COR-L47 (cell line): ENCODE measurements around the gene PPIL6.

ENCODE experiments used
- DNase-seq: peaks from one replicate; lab custom pipeline; 2025; lab: John Stamatoyannopoulos, UW

The PPIL6 gene

DNA sequence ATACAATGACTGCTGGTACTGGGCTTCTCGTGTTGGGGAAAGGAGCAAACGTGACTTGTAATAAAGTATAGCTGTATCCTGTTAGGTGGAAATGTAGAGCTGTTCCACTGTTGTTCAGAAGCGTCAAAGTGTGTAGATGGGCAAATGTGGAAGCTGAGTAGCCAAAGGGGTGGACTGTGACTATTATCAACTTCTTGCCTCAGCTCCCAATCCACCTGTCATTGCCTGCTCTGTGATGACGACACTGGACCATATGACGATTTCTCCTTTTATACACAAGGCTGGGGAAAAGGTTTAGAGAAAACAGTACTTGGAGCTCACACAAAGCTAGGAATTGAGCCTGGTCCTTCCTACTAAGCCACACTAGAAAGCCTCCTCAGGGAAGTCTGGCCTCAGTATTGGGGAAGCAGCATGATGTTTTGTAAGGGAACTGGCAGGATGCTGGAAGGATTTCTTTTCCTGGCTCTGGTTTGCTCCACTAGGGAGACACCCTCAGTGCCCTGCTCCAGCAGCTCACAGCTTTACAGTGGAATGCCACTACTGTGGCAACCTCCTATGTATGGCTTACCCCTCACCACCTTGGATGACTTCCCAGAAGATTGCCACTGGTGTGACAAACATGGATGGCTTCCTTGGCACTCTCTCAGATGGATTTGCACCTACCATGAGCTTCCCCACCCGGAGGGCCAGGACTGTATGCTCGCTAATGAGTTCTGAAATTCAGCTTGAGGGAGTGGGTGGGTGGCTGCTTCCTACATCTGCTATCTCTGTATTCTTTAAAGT, 78.1 kb downstream of the PPIL6 start:
- no peak for DNase-seq

DNA sequence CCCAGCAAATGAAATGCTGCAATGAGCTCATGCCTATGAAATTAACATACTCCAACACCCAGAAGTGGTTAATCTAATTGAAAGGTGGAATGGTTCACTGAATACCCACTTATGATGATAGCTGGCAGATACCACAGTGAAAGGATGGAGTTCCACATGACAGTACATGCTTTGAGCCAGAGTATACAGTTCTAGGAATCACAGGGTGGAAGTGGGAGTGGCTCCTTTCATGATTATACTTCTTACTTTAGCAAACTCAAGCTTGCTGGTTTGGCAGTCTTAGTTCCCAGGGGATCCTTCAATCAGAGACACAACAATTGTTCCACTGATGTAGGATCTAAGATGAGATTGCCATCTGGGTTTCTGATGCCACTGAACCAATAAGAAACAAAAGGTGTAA, 79.6 kb downstream of the PPIL6 start:
- no peak for DNase-seq

DNA sequence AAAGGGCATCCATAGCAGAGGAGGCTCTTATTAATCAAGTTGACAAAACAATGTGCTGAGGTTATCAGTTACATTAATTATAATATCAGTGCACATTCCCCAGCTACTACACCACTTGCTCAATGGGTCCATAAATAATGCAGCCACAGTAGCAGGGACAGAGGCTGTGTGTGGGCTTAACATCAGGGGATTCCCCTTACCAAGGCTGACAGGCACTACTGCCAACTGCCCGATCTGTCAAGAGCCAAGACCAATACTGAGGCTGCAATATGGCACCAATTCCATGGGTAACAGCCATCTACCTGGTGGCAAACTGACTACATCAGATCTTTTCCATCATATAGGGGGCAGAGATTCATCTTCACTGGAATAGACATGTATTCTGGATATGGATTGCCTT, 80.1 kb downstream of the PPIL6 start:
- DNase-seq: no peak

DNA sequence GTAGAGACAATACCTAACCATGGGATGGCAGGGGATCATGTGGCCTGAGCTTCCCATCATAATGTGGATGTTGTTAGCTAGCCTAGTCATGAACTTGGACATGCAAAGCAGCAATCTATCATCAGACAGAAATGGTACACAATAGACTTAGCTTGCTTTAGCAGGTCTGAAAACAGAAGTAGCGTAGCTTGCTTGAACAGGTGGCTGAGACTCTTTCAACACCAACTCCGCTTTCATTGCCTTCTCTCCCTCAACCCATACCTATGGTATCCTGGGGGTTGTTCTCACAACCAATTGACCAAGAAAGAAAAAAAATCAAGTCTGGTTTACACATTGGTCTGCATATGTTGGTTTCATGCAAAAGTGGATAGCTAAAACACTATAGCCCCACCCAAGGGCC, 81.2 kb downstream of the PPIL6 start:
- DNase-seq: no peak

DNA sequence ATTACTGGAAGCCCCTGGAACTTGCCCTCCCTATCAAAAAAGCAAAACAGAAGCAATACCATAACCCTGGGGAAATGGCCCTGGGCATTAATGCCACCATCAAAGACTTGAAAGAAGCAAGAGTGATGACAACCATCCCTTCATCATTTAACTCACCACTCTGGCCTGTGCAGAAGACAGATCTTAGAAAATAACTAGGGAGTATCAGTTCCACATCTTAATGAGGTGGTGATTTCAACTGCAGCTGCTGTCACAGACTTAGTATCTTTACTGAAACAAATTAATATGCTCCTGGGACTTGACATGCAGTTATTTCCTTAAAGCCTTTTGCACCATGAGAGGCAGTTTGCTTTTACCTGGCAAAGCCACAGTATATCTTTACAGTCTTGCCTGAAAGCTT, 82.2 kb downstream of the PPIL6 start:
- DNase-seq: no peak

DNA sequence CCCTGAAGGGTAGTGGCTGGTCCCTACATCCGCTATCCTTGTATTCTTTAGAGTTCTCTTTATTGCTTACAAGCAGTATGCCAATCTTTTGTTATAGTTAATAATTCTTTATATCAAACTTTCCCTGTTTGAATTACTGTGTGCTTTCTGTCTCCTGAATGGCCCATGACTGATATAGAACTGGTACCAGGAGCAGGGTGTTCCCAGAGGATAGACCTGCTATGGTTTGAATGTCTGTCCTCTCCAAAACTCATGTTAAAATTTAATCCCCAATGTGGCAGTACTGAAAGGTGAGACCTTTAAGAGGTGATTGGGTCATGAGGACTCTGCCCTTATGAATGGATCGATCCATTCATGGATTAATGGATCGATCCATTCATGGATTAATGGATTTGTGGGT, 84.2 kb downstream of the PPIL6 start:
- DNase-seq: no peak

DNA sequence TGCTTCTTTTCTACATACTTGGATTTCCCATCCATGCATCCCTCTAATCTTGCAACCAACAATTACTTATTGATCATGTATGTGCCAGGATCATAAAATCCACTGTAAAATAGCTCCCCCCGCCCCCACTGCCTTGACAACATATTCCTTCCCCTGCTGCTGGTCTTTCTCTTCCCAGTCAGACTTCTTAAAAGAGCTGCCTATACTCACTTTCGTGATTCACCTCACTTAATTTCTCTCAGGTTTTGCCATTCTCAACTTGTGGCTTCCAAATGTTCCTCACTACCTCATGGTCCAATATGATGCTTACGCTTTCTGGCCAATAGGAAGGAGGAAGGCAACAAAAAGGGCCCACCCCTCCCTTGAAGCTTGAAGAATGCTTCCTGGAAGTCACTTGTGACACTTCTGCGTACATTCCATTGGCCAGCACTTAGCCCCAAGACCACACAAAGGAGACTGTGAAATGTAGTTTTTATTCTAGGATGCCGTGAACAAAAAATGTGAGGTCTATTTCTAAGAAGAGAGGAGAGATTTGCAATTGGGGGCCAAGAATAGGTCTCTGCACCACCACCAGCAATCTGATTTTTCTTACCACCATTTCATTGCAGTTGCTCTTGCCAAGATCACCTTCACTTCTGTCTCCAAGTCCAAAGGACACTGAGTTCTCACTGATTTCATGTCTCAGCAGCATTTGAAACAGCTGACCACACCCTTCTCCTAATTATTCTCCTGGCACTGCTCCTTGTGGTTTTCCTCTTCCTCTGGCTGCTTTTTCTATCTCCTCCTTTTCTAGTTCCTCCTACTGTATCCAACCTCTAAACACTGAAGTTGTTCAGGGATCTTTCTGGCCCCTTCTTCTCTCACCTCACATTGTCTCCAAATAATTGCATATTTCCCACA, 88.9 kb downstream of the PPIL6 start:
- DNase-seq: no peak

DNA sequence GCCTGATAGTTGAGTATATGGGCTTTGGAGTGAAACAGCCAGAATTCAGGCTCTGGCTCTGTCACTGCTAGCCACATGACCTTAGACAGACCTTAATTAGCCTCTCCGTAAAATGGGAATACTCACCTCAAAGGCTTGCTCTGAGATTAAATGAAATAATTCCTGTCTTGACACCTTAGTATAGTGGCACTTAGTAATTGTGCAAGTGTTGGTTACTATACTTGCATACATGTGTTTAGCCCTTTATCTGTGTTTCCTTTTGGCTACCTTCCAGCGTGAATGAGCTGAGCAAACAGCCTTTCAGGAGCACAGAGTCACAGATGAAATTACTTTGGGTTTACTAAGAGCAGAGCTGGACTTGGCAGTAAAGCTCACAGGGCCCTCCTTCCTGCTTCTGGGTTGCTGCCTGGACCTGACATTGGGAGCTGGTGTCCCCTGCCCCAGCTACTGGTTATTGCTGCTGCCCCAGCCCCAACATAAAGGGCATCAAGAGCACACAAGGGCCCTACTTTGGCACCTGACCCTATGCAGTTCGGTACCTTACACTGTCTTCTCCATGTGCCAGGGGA, 90.9 kb downstream of the PPIL6 start:
- peak; percentile 21 for DNase-seq

DNA sequence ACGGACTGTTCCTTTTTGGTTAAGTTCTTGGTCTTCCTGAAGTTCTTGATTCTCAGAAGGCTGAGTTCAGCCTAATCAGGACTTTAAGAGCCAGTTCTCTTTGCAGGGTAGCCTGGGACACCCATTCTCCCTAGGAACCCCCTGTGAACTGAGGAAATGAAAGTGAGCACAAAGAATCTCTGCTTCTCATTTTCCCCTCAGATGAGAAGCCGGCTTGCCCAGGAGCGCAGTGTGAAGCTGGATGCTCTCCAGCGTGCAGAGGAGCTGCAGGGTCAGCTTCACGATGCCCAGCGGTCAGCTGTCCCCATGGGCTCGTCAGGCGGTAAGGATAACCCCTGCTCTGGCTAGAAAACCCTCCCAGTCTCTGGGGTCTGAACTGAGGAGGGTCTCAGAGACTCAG, 92.2 kb downstream of the PPIL6 start:
- no peak for DNase-seq

DNA sequence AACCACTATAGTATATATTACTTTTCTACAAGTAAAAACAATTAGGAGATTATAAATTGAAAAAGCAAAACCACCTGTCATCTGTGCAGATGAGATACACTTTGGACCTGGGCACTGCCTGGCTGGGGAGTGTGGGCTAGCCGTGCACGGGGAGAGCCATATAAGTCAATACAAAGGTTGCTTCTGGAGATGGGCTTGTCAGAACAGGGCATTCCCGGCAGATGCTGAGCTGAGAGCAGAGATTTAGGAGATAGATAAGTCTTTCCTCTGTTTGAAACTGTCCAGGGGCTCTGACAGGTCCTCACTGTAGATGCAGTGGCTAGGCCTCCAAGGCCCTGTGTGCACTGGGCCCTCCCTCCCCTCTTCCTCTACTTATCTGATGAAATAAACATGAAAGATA, 92.6 kb downstream of the PPIL6 start:
- DNase-seq: no peak

DNA sequence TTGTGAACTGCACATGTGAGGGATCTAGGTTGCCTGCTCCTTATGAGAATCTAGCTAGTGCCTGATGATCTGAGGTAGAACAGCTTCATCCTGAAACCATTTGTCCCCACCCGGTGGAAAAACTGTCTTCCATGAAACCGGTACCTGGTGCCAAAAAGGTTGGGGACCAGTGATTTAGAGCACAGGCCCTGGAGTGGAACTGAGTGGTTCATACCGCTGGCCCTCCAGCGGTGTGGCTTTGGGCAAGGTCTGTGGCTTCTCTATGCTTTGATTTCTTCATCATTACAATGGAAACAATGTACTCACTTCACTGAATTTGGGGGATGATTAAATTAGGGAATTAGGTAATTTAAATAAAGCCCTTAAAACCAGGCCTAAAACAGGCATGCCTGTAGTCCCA, 94.4 kb downstream of the PPIL6 start:
- no peak for DNase-seq

DNA sequence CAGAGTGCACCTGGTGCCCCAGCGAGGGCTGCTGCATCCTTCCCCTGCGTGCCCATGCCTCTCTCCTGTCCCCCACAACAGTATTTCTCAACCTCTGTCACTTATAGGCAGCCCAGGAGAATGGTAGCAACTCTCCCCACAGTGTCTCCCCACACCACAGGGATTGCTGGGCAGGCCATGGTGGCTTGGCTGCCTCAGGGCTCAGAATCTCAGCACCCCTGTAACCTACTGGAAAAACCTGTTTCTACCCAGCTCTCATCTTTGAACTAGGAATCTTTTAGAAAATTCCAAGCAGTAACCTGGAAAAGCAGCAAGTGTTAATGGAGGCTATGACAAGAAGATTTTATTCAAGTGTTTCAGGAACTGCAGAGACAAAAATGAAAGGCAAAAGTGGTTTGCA, 96.2 kb downstream of the PPIL6 start:
- DNase-seq: no peak

DNA sequence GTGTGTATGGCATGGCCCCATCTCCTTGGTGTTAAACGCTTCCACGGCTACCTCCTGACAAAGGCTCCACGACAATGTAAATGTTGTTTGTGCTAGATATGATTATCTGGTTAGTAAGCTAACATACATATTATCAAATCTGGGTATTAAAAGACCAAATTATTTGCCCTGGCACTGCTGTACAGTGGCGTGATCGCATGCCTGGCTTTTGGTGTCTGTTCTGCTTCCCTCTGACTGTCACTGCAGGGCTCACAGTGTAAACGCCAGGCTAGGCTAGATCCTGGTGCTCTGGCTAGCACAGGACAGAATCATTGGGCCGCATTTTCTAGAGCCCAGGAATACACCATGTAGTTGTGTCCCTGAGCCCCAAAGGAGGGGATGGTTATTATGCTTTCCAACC, 96.9 kb downstream of the PPIL6 start:
- no peak for DNase-seq

DNA sequence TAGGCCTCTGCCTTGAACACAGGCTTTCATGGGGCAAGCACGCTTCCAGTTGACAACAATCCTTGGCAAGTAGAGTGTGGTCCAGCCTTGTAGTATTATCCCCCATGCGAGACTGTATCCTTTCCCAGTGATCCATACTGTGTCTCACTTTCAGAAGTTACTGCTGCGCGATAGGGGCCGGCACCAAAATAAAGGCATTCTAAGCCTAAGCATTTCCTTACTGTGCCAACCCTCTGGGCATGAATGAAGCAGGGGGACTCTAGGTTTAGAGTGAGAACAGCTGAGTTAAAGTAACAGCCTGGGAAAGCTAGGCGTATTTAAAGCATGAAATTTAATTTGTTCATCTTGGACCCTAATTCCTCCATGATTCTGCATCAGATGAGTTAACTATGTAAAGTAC, 97.5 kb downstream of the PPIL6 start:
- no peak for DNase-seq

DNA sequence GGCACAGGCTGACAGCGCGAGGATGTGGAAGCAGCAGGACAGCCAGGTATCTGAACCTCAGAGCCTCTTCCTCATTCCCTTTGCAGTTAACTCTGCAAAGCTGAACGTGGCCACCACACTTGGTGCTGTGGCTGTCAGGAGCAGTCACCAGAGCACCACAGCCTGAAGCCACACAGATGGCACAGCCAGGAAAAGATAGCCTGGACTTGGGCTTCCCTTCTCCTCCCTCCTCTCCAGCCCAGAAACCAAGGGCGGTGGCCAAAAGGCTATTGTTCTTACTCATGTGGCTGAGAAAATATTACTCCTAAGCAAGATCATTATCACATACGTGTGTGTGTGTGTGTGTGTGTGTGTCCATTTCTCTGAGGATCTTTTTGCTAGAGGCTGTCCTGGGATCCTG, 97.9 kb downstream of the PPIL6 start:
- DNase-seq: no peak

DNA sequence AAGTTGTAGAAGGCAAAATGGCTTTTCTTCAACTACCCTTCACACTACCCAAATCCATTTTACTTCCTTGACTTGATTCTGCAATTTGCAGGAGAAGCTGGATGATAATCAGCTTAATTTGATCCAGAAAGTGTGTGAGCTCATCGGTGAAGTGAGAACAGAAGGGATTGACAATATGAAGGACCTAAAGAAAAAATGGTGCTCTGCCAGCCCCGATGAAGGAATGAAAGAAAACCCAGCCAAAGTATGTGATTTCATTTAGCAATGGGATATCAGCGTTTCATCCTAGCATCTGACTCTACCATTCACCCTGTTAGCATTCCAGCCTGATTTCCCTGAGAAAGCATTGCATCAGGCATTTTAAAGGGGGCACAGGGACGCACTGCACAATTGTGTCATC, 99.6 kb downstream of the PPIL6 start:
- no peak for DNase-seq
